Muscle layer of colon (tissue), 2 donors: ENCODE measurements around the gene PRDM13.
A peak's percentile ranks its signal among the peaks of the same experiment; 100 is the strongest.
"Not testable (repeated sequence)": the region's sequence is repeated elsewhere in the genome, so short reads cannot be mapped to it uniquely, and the experiment has no call there.

Experiments used
- H3K27ac ChIP-seq: one replicate; pipeline ENCODE4 v1.7.0; 2013; ENCODE audit warnings: low read depth, mild to moderate bottlenecking, low read length, moderate library complexity
- H3K27me3 ChIP-seq, 2 donors: one replicate each; pipeline ENCODE4 v1.7.0; 2013; ENCODE audit warnings: low read length in 2 of 2, mild to moderate bottlenecking in 2 of 2; ENCODE audit not compliant: insufficient read depth in 2 of 2, control insufficient read depth in 1 of 2
- H3K36me3 ChIP-seq: one replicate; pipeline ENCODE4 v1.7.0; 2013; ENCODE audit warnings: mild to moderate bottlenecking, low read length; ENCODE audit not compliant: insufficient read depth
- H3K4me1 ChIP-seq: one replicate; pipeline ENCODE4 v1.7.0; 2013; ENCODE audit warnings: mild to moderate bottlenecking, low read length; ENCODE audit not compliant: insufficient read depth
- H3K4me3 ChIP-seq, 2 donors: one replicate each; pipeline ENCODE4 v1.7.0; 2013; ENCODE audit warnings: low read length in 2 of 2, low read depth in 1 of 2, mild to moderate bottlenecking in 1 of 2, moderate library complexity in 1 of 2
- H3K9ac ChIP-seq: one replicate; pipeline ENCODE4 v1.7.0; 2013; ENCODE audit warnings: low read length
- H3K9me3 ChIP-seq: one replicate; pipeline ENCODE4 v1.7.0; 2013; ENCODE audit warnings: mild to moderate bottlenecking, low read length
- donor health status: abdominal sarcoma.
- donor health status: Adenocarcinoma of cecum.

The PRDM13 gene

GRCh38 chr6:99614430-99615186 lies 8.0 kb downstream of the PRDM13 start:
- Histone ChIP-seq H3K9me3 (no peaks in the 10 kb centered on the region), H3K4me3 (peak overlapping the region; percentile 41 to 54), H3K4me1 (peaks cover 6% of the 10 kb centered on the region), H3K9ac (no peak overlapping the region), H3K36me3 (no peaks in the 10 kb centered on the region), H3K27me3 (peaks cover 62 to 95% of the 10 kb centered on the region in 2 donors), H3K27ac (no peak overlapping the region)

GRCh38 chr6:99617131-99617530 lies 10.5 kb downstream of the PRDM13 start:
- Histone ChIP-seq H3K4me1 (peaks cover 6% of the 10 kb centered on the region), H3K27ac (no peak overlapping the region), H3K27me3 (peaks cover 67 to 80% of the 10 kb centered on the region in 2 donors), H3K9ac (no peak overlapping the region), H3K36me3 (no peaks in the 10 kb centered on the region), H3K4me3 (no peak overlapping the region), H3K9me3 (no peaks in the 10 kb centered on the region)

DNA sequence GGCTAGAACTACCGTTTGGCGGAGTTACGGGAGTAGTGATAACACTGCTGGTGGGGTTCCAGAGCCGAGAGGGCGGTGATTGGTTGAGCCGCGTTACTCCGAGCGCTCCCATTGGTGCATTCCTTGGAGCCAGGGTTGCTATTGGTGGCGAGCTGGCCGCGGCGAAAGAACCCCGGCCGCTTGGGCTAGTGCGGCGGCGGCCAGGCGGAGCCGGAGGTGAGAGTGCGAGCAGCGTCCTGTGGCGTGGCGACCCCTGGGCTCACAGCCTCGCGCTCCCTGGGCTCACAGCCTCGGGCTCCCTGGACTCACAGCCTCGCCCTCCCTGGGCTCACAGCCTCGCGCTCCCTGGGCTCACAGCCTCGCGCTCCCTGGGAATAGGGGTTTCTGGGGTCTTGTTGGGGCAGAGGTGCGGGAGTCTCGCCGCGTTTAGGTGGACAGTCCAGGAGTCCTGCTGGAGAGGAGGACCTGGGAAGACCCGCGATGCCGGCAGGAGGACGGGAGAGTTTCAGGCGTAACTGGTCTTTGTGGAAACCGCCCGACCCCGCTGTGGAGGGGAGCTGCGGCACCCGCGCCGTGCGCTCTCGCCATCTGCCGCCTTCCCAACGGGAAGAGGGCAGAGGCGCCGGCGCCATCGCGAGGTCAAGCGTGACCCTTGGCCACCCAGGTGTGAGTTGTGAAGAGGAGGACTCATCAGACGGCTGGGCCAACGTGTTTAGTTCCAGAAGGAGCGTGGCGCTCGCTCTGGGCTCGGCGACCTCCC lies 12.2 kb downstream of the PRDM13 start:
- Histone ChIP-seq H3K27ac (no peak overlapping the region), H3K4me3 (no peak overlapping the region), H3K4me1 (peaks cover 6% of the 10 kb centered on the region), H3K27me3 (peaks cover 58 to 63% of the 10 kb centered on the region in 2 donors), H3K9ac (no peak overlapping the region), H3K36me3 (no peaks in the 10 kb centered on the region), H3K9me3 (no peaks in the 10 kb centered on the region)

- peaks cover 57 to 58% of the 10 kb centered on the region in 2 donors for H3K27me3 ChIP-seq
- peaks cover 3% of the 10 kb centered on the region for H3K4me1 ChIP-seq
- H3K9ac ChIP-seq = no peak overlapping the region
- no peak overlapping the region for H3K27ac ChIP-seq
- H3K4me3 ChIP-seq = no peak overlapping the region
- no peaks in the 10 kb centered on the region for H3K36me3 ChIP-seq
- H3K9me3 ChIP-seq = no peaks in the 10 kb centered on the region
Measured at GRCh38 chr6:99619409-99619762, 12.8 kb downstream of the PRDM13 start.

- H3K9me3 ChIP-seq, H3K4me1 ChIP-seq, H3K36me3 ChIP-seq, H3K4me3 ChIP-seq, H3K27ac ChIP-seq, H3K9ac ChIP-seq: not testable (repeated sequence)
- peaks cover 31 to 37% of the 10 kb centered on the region in 2 donors for H3K27me3 ChIP-seq
Measured at GRCh38 chr6:99622044-99622443, 15.4 kb downstream of the PRDM13 start.

GRCh38 chr6:99629293-99629692 lies 22.7 kb downstream of the PRDM13 start:
- Histone ChIP-seq H3K9me3 (no peaks in the 10 kb centered on the region), H3K4me3 (no peak overlapping the region), H3K9ac (no peak overlapping the region), H3K27ac (no peak overlapping the region), H3K27me3 (no peaks in the 10 kb centered on the region), H3K36me3 (no peaks in the 10 kb centered on the region), H3K4me1 (no peaks in the 10 kb centered on the region)

DNA sequence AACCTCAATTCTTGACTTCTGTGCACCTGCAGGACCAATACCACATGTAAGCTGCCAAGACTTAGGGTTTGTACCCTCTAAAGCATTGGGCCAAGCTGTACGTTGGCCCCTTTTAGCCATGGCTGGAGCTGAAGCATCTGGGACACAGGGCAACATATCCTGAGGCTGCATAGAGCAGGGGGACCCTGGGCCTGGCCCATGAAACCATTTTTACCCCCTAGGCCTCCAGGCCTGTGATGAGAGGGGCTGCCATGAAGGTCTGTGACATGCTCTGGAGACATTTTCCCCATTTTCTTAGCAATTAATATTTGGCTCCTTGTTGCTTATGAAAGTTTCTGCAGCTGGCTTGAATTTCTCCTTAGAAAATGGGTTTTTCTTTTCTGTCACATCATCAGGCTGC lies 31.0 kb downstream of the PRDM13 start:
- Histone ChIP-seq H3K4me3 (no peak overlapping the region), H3K9ac (no peak overlapping the region), H3K27ac (no peak overlapping the region), H3K36me3 (no peaks in the 10 kb centered on the region), H3K9me3 (no peaks in the 10 kb centered on the region), H3K27me3 (no peaks in the 10 kb centered on the region), H3K4me1 (no peaks in the 10 kb centered on the region)

DNA sequence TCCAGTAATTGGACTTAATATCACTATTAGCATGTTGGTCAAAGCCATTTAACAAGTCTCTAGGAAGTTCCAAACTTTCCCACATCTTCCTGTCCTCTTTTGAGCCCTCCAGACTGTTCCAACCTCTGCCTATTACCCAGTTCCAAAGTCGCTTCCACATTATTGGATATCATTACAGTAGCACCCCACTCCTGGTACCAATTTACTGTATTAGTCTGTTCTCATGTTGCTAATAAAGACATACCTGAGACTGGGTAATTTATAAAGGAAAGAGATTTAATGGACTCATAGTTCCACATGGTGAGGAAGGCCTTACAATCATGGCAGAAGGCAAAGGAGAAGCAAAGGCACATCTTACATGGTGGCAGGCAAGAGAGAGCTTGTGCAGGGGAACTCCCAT lies 31.7 kb downstream of the PRDM13 start:
- not testable (repeated sequence) for H3K36me3 ChIP-seq, H3K4me1 ChIP-seq, H3K9me3 ChIP-seq, H3K4me3 ChIP-seq, H3K27ac ChIP-seq, H3K27me3 ChIP-seq, H3K9ac ChIP-seq

DNA sequence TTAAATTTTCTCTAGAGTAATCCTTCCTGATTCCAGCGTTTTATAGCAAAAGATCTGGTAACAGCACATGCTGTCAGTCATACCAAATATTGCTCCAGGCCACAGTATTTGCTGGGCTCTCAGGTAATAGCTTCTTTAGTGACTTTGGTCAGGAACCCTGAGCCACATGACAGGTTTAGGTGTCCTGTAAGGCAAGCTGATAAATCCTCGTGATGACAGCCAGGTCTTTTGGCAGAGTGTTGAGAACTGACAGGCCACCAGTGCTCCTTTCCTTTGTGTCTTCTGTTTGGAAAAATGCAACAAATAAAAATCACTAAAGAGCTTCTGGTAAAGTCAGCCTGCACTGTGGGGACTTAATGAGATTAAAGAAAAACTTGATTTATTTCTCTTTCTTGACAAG lies 34.6 kb downstream of the PRDM13 start:
- H3K9me3 ChIP-seq = no peaks in the 10 kb centered on the region
- no peaks in the 10 kb centered on the region for H3K27me3 ChIP-seq
- H3K36me3 ChIP-seq = no peaks in the 10 kb centered on the region
- no peaks in the 10 kb centered on the region for H3K4me1 ChIP-seq
- no peak overlapping the region for H3K4me3 ChIP-seq
- no peak overlapping the region for H3K27ac ChIP-seq
- H3K9ac ChIP-seq = no peak overlapping the region

GRCh38 chr6:99645986-99646385 lies 39.4 kb downstream of the PRDM13 start:
- Histone ChIP-seq H3K4me1 (no peaks in the 10 kb centered on the region), H3K4me3 (no peak overlapping the region), H3K36me3 (no peaks in the 10 kb centered on the region), H3K27me3 (no peaks in the 10 kb centered on the region), H3K27ac (no peak overlapping the region), H3K9me3 (no peaks in the 10 kb centered on the region), H3K9ac (no peak overlapping the region)

GRCh38 chr6:99650091-99650571 lies 43.5 kb downstream of the PRDM13 start:
- H3K27ac ChIP-seq, H3K9ac ChIP-seq, H3K9me3 ChIP-seq, H3K4me1 ChIP-seq, H3K36me3 ChIP-seq, H3K27me3 ChIP-seq, H3K4me3 ChIP-seq: not testable (repeated sequence)

DNA sequence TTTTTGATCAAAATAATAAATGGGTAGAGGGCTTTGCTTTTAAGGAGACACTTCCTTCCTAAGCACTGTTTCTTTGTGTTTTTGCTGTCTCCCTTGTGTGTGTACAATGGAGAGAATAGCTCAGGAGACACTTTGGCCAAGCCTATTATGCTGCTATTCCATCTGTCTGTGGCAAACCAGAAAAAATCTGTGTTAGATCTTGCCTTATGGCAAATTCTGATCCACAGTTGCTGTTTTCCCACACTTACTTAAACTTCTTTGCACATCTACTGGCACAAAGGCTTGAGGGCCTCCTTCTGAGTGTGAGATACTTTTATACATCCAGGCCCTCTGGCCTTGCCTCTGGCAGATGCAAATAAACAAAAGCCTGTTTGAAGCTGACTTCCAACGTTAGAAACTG lies 53.6 kb downstream of the PRDM13 start:
- Histone ChIP-seq H3K9ac (no peak overlapping the region), H3K27ac (no peak overlapping the region), H3K27me3 (no peaks in the 10 kb centered on the region), H3K4me3 (no peak overlapping the region), H3K36me3 (no peaks in the 10 kb centered on the region), H3K4me1 (no peaks in the 10 kb centered on the region), H3K9me3 (no peaks in the 10 kb centered on the region)
